GM12892 (cell line): Measurements from ENCODE around the gene CHMP6.

Experiments
- DNase-seq: peaks from one replicate; pipeline ENCODE4 v3.0.0; 2011; ENCODE audit not compliant: insufficient read length
- FAIRE-seq: peaks from 2 replicates; lab custom pipeline; 2011; peaks lifted over from hg19 to GRCh38; lab: Jason Lieb, UNC
- POLR2A ChIP-seq: IDR thresholded peaks from 2 replicates; pipeline ENCODE4 v1.6.1; 2011; ENCODE audit warnings: low read depth, low read length, control low read depth
- POLR2AphosphoS5 ChIP-seq: IDR thresholded peaks from 2 replicates; pipeline ENCODE4 v1.6.1; 2011; ENCODE audit warnings: low read depth, low read length, control low read depth
- TAF1 ChIP-seq: IDR thresholded peaks from 2 replicates; pipeline ENCODE4 v1.6.1; 2011; ENCODE audit warnings: low read depth, mild to moderate bottlenecking, control low read depth, low read length, borderline replicate concordance

The CHMP6 gene

GRCh38 chr17:81032641-81033480 lies 41.2 kb downstream of the CHMP6 start:
- no peak for TF ChIP-seq POLR2AphosphoS5
- no peak for TF ChIP-seq TAF1
- TF ChIP-seq POLR2A = no peak
- FAIRE-seq = no peak
- DNase-seq = no peak

GRCh38 chr17:81033535-81034167 lies 42.0 kb downstream of the CHMP6 start:
- TF ChIP-seq POLR2AphosphoS5 = no peak
- TF ChIP-seq POLR2A = no peak
- TF ChIP-seq TAF1 = no peak
- FAIRE-seq (no peak), DNase-seq (no peak)

GRCh38 chr17:81034168-81034777 lies 42.6 kb downstream of the CHMP6 start:
- FAIRE-seq (no peak), DNase-seq (peak; percentile 56)
- no peak for TF ChIP-seq POLR2A
- TF ChIP-seq TAF1 = no peak
- TF ChIP-seq POLR2AphosphoS5 = no peak

GRCh38 chr17:81034779-81035520 lies 43.3 kb downstream of the CHMP6 start, which contains the start of gene BAIAP2:
TSS of gene BAIAP2 (plus strand) at chr17:81035151. CDS start at chr17:81035255, 104 bp downstream.
- FAIRE-seq = peak; percentile 66
- TF ChIP-seq TAF1 (no peak), POLR2A (peak; percentile 77; the same call in 1 of the 2 replicates), POLR2AphosphoS5 (0 out of 2 replicates have a peak, but pooled peaks have one; percentile 37)
- DNase-seq = peak; percentile 100

GRCh38 chr17:81035521-81036196 lies 44.0 kb downstream of the CHMP6 start:
- no peak for TF ChIP-seq POLR2AphosphoS5
- TF ChIP-seq TAF1 = no peak
- no peak for TF ChIP-seq POLR2A
- DNase-seq (no peak), FAIRE-seq (no peak)

GRCh38 chr17:81036197-81036941 lies 44.7 kb downstream of the CHMP6 start:
- DNase-seq = no peak
- FAIRE-seq = no peak
- no peak for TF ChIP-seq POLR2AphosphoS5
- no peak for TF ChIP-seq TAF1
- no peak for TF ChIP-seq POLR2A

- TF ChIP-seq TAF1 = no peak
- no peak for TF ChIP-seq POLR2AphosphoS5
- TF ChIP-seq POLR2A = no peak
- no peak for FAIRE-seq
- no peak for DNase-seq
These were observed 45.6 kb downstream of the CHMP6 start for GRCh38 chr17:81037026-81037797.

- TF ChIP-seq POLR2AphosphoS5 (no peak), POLR2A (no peak), TAF1 (no peak)
- FAIRE-seq = no peak
- no peak for DNase-seq
These were observed 46.4 kb downstream of the CHMP6 start for GRCh38 chr17:81037798-81038733.
